ENCODE measurements around the gene ZNF692. TPM values are rescaled to one million over a fixed set of nuclear protein-coding genes. Genes with fewer than 3 reads are reported as not detected.
"Not testable (repeated sequence)": the region's sequence is repeated elsewhere in the genome, so short reads cannot be mapped to it uniquely, and the experiment has no call there.

Gene ZNF692
- total RNA-seq, 2 experiments from 2014 or later, result 75.9 to 92.3 TPM

GRCh38 chr1:248894837-248895236, 36.0 kb upstream of the ZNF692 start:
- Mint-ChIP-seq H3K36me3 (ENCODE audit: low read depth) (no peaks in the 10 kb centered on the region), H3K27me3 (peaks cover 15% of the 10 kb centered on the region), H3K9me3 (ENCODE audit: low read depth) (no peaks in the 10 kb centered on the region), H3K4me3 (no peak overlapping the region), H3K27ac (no peak overlapping the region), H3K4me1 (no peaks in the 10 kb centered on the region)
- ChIA-PET POLR2A (no interaction called here), CTCF (no interaction called here)
- DNase-seq (no peak), ATAC-seq (no peak)
- intact Hi-C loops (cut with DNase I, micrococcal nuclease), result no loop called here

GRCh38 chr1:248892590-248892989, 33.7 kb upstream of the ZNF692 start:
- ATAC-seq (no peak), DNase-seq (no peak)
- Mint-ChIP-seq H3K36me3 (ENCODE audit: low read depth) (no peaks in the 10 kb centered on the region), H3K27ac (no peak overlapping the region), H3K27me3 (peaks cover 12% of the 10 kb centered on the region), H3K4me1 (no peaks in the 10 kb centered on the region), H3K9me3 (ENCODE audit: low read depth) (no peaks in the 10 kb centered on the region), H3K4me3 (no peak overlapping the region)
- ChIA-PET POLR2A (no interaction called here), CTCF (interaction anchor here (0.7 kb wide), 1 partner anchor 57 kb away, joined by 3 read pairs; no protein-coding TSS in a partner anchor)
- intact Hi-C loops (cut with DNase I, micrococcal nuclease), result no loop called here

GRCh38 chr1:248891758-248892157, 32.9 kb upstream of the ZNF692 start:
- DNase-seq, result no peak
- intact Hi-C loops (cut with DNase I, micrococcal nuclease), result no loop called here
- H3K36me3 Mint-ChIP-seq (ENCODE audit: low read depth), result no peaks in the 10 kb centered on the region
- ATAC-seq, result no peak
- H3K27me3 Mint-ChIP-seq, result peaks cover 10% of the 10 kb centered on the region
- no peak overlapping the region for H3K4me3 Mint-ChIP-seq
- ChIA-PET CTCF (no interaction called here), POLR2A (no interaction called here)
- H3K9me3 Mint-ChIP-seq (ENCODE audit: low read depth), result no peaks in the 10 kb centered on the region
- H3K4me1 Mint-ChIP-seq, result no peaks in the 10 kb centered on the region
- no peak overlapping the region for H3K27ac Mint-ChIP-seq

- Mint-ChIP-seq H3K36me3 (ENCODE audit: low read depth) (no peaks in the 10 kb centered on the region), H3K4me3 (no peak overlapping the region), H3K27ac (no peak overlapping the region), H3K4me1 (no peaks in the 10 kb centered on the region), H3K9me3 (ENCODE audit: low read depth) (no peaks in the 10 kb centered on the region), H3K27me3 (peaks cover 9% of the 10 kb centered on the region)
- intact Hi-C loops (cut with DNase I, micrococcal nuclease), result no loop called here
- ChIA-PET CTCF (no interaction called here), POLR2A (no interaction called here)
- DNase-seq (no peak), ATAC-seq (no peak)
Measured at GRCh38 chr1:248890549-248891498, 31.9 kb upstream of the ZNF692 start.

GRCh38 chr1:248889914-248890243, 31.0 kb upstream of the ZNF692 start:
- H3K27ac Mint-ChIP-seq; DNase-seq; intact Hi-C loops (cut with DNase I, micrococcal nuclease); H3K4me3 Mint-ChIP-seq; H3K36me3 Mint-ChIP-seq (ENCODE audit: low read depth); H3K4me1 Mint-ChIP-seq; ATAC-seq; POLR2A ChIA-PET; H3K9me3 Mint-ChIP-seq (ENCODE audit: low read depth); H3K27me3 Mint-ChIP-seq; CTCF ChIA-PET: not testable (repeated sequence)

GRCh38 chr1:248886237-248886895, 27.5 kb upstream of the ZNF692 start:
- no peaks in the 10 kb centered on the region for H3K4me1 Mint-ChIP-seq
- H3K4me3 Mint-ChIP-seq, result no peak overlapping the region
- no peaks in the 10 kb centered on the region for H3K36me3 Mint-ChIP-seq (ENCODE audit: low read depth)
- DNase-seq (no peak), ATAC-seq (no peak)
- intact Hi-C loops (cut with DNase I, micrococcal nuclease), result no loop called here
- peaks cover 6% of the 10 kb centered on the region for H3K27me3 Mint-ChIP-seq
- ChIA-PET CTCF (interaction anchor here (1.5 kb wide), 1 partner anchor 36 kb away, joined by 4 read pairs; no protein-coding TSS in a partner anchor), POLR2A (no interaction called here)
- H3K27ac Mint-ChIP-seq, result no peak overlapping the region
- no peaks in the 10 kb centered on the region for H3K9me3 Mint-ChIP-seq (ENCODE audit: low read depth)

GRCh38 chr1:248885646-248886045, 26.8 kb upstream of the ZNF692 start:
- POLR2A ChIA-PET, result no interaction called here
- CTCF ChIA-PET, result no interaction called here
- ATAC-seq (no peak), DNase-seq (no peak)
- Mint-ChIP-seq H3K4me1 (no peaks in the 10 kb centered on the region), H3K4me3 (no peak overlapping the region), H3K36me3 (ENCODE audit: low read depth) (no peaks in the 10 kb centered on the region), H3K9me3 (ENCODE audit: low read depth) (no peaks in the 10 kb centered on the region), H3K27me3 (peaks cover under 1% of the 10 kb centered on the region), H3K27ac (no peak overlapping the region)
- intact Hi-C loops (cut with DNase I, micrococcal nuclease), result no loop called here

- Mint-ChIP-seq H3K36me3 (ENCODE audit: low read depth) (no peaks in the 10 kb centered on the region), H3K9me3 (ENCODE audit: low read depth) (no peaks in the 10 kb centered on the region), H3K4me3 (no peak overlapping the region), H3K27me3 (no peaks in the 10 kb centered on the region), H3K27ac (no peak overlapping the region), H3K4me1 (no peaks in the 10 kb centered on the region)
- ATAC-seq, result no peak
- no peak for DNase-seq
- CTCF ChIA-PET, result interaction anchor here (1.5 kb wide), 1 partner anchor 24 kb away, joined by 4 read pairs; no protein-coding TSS in a partner anchor
- POLR2A ChIA-PET, result no interaction called here
- intact Hi-C loops (cut with DNase I, micrococcal nuclease), result no loop called here
Measured at GRCh38 chr1:248884632-248885295, 25.9 kb upstream of the ZNF692 start.

- H3K27ac Mint-ChIP-seq; H3K4me1 Mint-ChIP-seq; H3K4me3 Mint-ChIP-seq; H3K36me3 Mint-ChIP-seq (ENCODE audit: low read depth); ATAC-seq; CTCF ChIA-PET; H3K27me3 Mint-ChIP-seq; DNase-seq; H3K9me3 Mint-ChIP-seq (ENCODE audit: low read depth); POLR2A ChIA-PET; intact Hi-C loops (cut with DNase I, micrococcal nuclease): not testable (repeated sequence)
Measured at GRCh38 chr1:248882427-248882826, 23.5 kb upstream of the ZNF692 start.

GRCh38 chr1:248881261-248881660, 22.4 kb upstream of the ZNF692 start:
- DNase-seq (no peak), ATAC-seq (no peak)
- no peak overlapping the region for H3K4me3 Mint-ChIP-seq
- intact Hi-C loops (cut with DNase I, micrococcal nuclease), result no loop called here
- no peaks in the 10 kb centered on the region for H3K36me3 Mint-ChIP-seq (ENCODE audit: low read depth)
- H3K27ac Mint-ChIP-seq, result no peak overlapping the region
- ChIA-PET POLR2A (no interaction called here), CTCF (interaction anchor here (0.9 kb wide), 1 partner anchor 18 kb away, joined by 4 read pairs; no protein-coding TSS in a partner anchor)
- peaks cover 3% of the 10 kb centered on the region for H3K4me1 Mint-ChIP-seq
- no peaks in the 10 kb centered on the region for H3K27me3 Mint-ChIP-seq
- no peaks in the 10 kb centered on the region for H3K9me3 Mint-ChIP-seq (ENCODE audit: low read depth)

- CTCF ChIA-PET, result interaction anchor here (0.8 to 3.6 kb wide), 7 partner anchors 11 to 48 kb away, joined by 3 to 20 read pairs (median 7); partner anchors contain the start of genes PGBD2, SH3BP5L, ZNF672 and ZNF692
- ATAC-seq (peak; percentile 59), DNase-seq (peak; percentile 87)
- Mint-ChIP-seq H3K36me3 (ENCODE audit: low read depth) (peaks cover 5% of the 10 kb centered on the region), H3K4me3 (peak overlapping the region; percentile 87), H3K27me3 (no peaks in the 10 kb centered on the region), H3K27ac (peak overlapping the region; percentile 94), H3K9me3 (ENCODE audit: low read depth) (no peaks in the 10 kb centered on the region), H3K4me1 (peaks cover 25% of the 10 kb centered on the region)
- POLR2A ChIA-PET, result interaction anchor here (0.6 to 1.7 kb wide), 6 partner anchors 10 to 937 kb away, joined by 3 to 7 read pairs (median 4); partner anchors contain the start of genes SH3BP5L and ZNF692
- intact Hi-C loops (cut with DNase I, micrococcal nuclease), result loop anchor here (1.0 kb wide), 6 partner anchors 11 to 48 kb away; partner anchors contain the start of genes PGBD2 (in 2 of the 2), ZNF692 (in 2 of the 2) and ZNF672 (in 1 of the 2)
Measured at GRCh38 chr1:248873993-248874533, 15.2 kb upstream of the ZNF692 start.

All from activated CD4-positive, alpha-beta T cell treated with anti-CD3 and anti-CD28 coated beads for 36 hours (primary cell).